Transverse colon (tissue), 4 donors: ENCODE results near the gene PDXK.

Experiments used
- CTCF ChIP-seq, 5 experiments: fragments of 200-600 bp in 3 of 5; fragments of 450-650 bp in 2 of 5; sonication (generic) in 3 of 5; IDR thresholded peaks; 1 replicate in 2 of 5; 2 replicates in 3 of 5; pipeline ENCODE4 v1.5.1; 2016 to 2017; ENCODE audit warnings: antibody characterized with exemption in 5 of 5, inconsistent platforms in 3 of 5, mild to moderate bottlenecking in 2 of 5, moderate library complexity in 1 of 5
- POLR2A ChIP-seq: fragments of 450-650 bp; IDR thresholded peaks from one replicate; pipeline ENCODE4 v1.6.1; 2016; ENCODE audit warnings: antibody characterized with exemption, mild to moderate bottlenecking, moderate library complexity
- POLR2AphosphoS5 ChIP-seq, 3 donors: sonication (generic); formaldehyde crosslinking; IDR thresholded peaks; one replicate each; pipeline ENCODE4 v1.6.1; 2016; ENCODE audit warnings: antibody characterized with exemption in 3 of 3

GRCh38 chr21:43766734-43767497 lies 48.0 kb downstream of the PDXK start:
- TF ChIP-seq CTCF (IDR thresholded peaks at IDR 0.05) (peak in 1 of 5 experiments; percentile 26), POLR2A (peak; percentile 32), POLR2AphosphoS5 (IDR thresholded peaks at IDR 0.05) (no peak)
